Measurements from ENCODE around the gene MCU.

MCU gene

DNA sequence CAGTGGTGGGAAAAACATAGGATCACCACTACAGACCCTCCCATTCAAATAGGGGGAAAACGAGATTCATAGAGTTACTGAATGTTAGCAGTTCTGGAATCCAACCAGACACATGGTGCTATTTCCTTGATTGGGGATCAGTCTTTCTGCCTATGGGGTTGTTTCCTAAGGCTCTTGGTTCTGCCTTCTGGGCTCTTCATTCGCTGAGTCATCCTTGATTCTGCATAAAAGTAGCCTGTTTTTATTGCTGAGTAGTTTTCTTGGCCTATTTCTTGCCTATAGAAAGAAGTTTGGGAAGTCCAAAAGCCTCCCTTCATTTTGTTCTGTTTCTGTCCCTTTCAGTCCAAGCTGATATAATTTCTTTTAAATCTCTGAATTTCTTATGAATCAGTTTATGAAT is 102.3 kb downstream of the MCU start:
- DNase-seq (ENCODE audit: extremely low spot score), result no peak
- TF ChIP-seq SUZ12 (IDR thresholded peaks at IDR 0.05), result no peak
- no peak for TF ChIP-seq FOXA1 (IDR thresholded peaks at IDR 0.05)
- TF ChIP-seq BHLHE40 (IDR thresholded peaks at IDR 0.05; ENCODE audit: borderline replicate concordance), result no peak
- TF ChIP-seq LEF1 (IDR thresholded peaks at IDR 0.05; ENCODE audit: borderline replicate concordance), result no peak
- no peak for TF ChIP-seq HDGF (IDR thresholded peaks at IDR 0.05; ENCODE audit: borderline replicate concordance)
- no peak for TF ChIP-seq CTBP1 (IDR thresholded peaks at IDR 0.05; ENCODE audit: borderline replicate concordance)
- TF ChIP-seq, protein P1, sequence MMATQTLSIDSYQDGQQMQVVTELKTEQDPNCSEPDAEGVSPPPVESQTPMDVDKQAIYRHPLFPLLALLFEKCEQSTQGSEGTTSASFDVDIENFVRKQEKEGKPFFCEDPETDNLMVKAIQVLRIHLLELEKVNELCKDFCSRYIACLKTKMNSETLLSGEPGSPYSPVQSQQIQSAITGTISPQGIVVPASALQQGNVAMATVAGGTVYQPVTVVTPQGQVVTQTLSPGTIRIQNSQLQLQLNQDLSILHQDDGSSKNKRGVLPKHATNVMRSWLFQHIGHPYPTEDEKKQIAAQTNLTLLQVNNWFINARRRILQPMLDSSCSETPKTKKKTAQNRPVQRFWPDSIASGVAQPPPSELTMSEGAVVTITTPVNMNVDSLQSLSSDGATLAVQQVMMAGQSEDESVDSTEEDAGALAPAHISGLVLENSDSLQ (IDR thresholded peaks at IDR 0.05), result no peak
- ChIA-PET CTCF (no interaction called here), POLR2A (no interaction called here)

DNA sequence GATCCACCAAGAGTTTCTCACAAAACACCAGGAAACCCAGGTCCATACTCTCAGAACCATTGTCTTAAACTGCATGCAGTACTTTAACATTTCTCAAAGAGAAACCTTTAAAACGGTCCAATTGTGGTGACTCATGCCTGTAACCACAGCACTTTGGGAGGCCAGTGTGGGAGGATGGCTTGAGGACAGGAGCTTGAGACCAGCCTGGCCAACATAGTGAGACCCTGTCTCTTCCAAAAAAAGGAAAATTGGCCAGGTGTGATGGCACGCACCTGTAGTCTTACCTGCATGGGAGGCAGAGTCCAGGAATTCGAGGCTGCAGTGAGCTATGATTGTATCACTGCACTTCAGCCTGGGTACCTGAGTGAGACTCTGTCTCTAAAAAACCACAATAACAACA is 104.1 kb downstream of the MCU start:
- no peak for DNase-seq (ENCODE audit: extremely low spot score)
- ChIA-PET CTCF (no interaction called here), POLR2A (no interaction called here)
- TF ChIP-seq FOXM1 (IDR thresholded peaks at IDR 0.05; ENCODE audit: borderline replicate concordance) (no peak), LEF1 (IDR thresholded peaks at IDR 0.05; ENCODE audit: borderline replicate concordance) (no peak), ARNT (IDR thresholded peaks at IDR 0.05) (no peak), CTBP1 (IDR thresholded peaks at IDR 0.05; ENCODE audit: borderline replicate concordance) (no peak), L3MBTL2 (conservative IDR thresholded peaks at IDR 0.05) (no peak), NFRKB (IDR thresholded peaks at IDR 0.05) (no peak), ELF4 (IDR thresholded peaks at IDR 0.05) (no peak), SP1 (IDR thresholded peaks at IDR 0.05) (no peak), FOXK2 (IDR thresholded peaks at IDR 0.05) (no peak), BHLHE40 (IDR thresholded peaks at IDR 0.05; ENCODE audit: borderline replicate concordance) (no peak), SUZ12 (IDR thresholded peaks at IDR 0.05) (no peak), HDGF (IDR thresholded peaks at IDR 0.05; ENCODE audit: borderline replicate concordance) (no peak), TARDBP (IDR thresholded peaks at IDR 0.05) (no peak), FOXA1 (IDR thresholded peaks at IDR 0.05) (no peak)
- TF ChIP-seq, protein P1 (IDR thresholded peaks at IDR 0.05), result no peak

DNA sequence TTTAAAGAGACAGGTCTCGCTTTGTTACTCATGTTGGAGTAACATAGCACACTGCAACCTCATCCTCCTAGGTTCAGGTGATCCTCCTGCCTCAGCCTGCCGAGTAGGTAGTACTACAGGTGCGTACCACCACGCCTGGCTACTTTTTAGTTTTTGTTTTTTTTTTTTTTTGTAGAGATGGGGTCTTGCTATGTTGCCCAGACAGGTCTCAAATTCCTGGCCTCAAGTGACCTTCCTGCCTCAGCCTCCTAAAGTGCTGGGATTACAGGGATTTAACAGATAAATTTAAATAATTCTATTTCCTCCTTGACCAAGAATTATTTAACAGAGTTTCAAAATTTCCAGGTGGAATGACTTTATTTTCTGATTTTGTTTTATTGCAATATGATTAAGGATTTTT is 104.6 kb downstream of the MCU start:
- TF ChIP-seq ZNF384 (IDR thresholded peaks at IDR 0.05) (0 out of 2 replicates have a peak, but pooled peaks have one; percentile 22), NFRKB (IDR thresholded peaks at IDR 0.05) (no peak), FOXM1 (IDR thresholded peaks at IDR 0.05; ENCODE audit: borderline replicate concordance) (no peak), SUZ12 (IDR thresholded peaks at IDR 0.05) (no peak), ARNT (IDR thresholded peaks at IDR 0.05) (no peak), FOXA1 (IDR thresholded peaks at IDR 0.05) (no peak)
- ChIA-PET POLR2A (no interaction called here), CTCF (no interaction called here)

DNA sequence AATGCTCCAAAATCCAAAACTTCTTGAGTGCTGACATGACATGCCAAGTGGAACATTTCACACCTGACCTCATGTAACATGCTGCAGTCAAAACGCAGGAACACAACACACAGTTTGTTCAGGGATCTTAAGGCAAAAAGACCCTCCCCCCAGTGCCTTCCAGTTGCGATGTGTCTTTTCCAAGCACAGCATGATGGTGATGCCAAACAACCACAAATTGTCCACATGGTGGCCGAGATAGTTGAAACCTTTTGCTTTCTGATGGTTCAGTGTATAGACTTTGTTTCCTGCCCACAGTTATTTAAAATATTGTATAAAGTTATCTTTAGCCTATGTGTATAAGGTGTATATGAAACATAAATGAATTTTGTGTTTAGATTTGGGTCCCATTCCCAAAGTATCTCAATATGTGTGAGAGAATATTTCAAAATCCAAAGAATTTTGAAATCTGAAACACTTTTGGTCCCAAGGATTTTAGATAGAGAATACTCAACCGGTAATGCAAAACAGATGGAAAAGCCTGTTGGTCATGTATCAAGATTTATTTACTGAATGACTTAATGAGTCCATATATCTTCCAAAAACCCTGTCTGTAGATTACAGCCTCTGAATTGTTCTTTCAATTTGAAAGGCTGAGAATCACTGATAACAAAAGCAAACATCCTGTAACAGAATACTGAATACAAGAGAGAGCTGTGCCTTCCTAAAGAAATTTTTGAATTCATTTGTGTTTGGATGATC is 108.2 kb downstream of the MCU start:
- ChIA-PET CTCF (no interaction called here), POLR2A (no interaction called here)
- DNase-seq (ENCODE audit: extremely low spot score), result peak; percentile 24
- TF ChIP-seq L3MBTL2 (conservative IDR thresholded peaks at IDR 0.05) (0 out of 2 replicates have a peak, but pooled peaks have one; percentile 27), SUZ12 (IDR thresholded peaks at IDR 0.05) (no peak), ZNF384 (IDR thresholded peaks at IDR 0.05) (no peak), HDGF (IDR thresholded peaks at IDR 0.05; ENCODE audit: borderline replicate concordance) (no peak), FOXM1 (IDR thresholded peaks at IDR 0.05; ENCODE audit: borderline replicate concordance) (0 out of 2 replicates have a peak, but pooled peaks have one; percentile 20), FOXA1 (IDR thresholded peaks at IDR 0.05) (0 out of 2 replicates have a peak, but pooled peaks have one; percentile 34), CTBP1 (IDR thresholded peaks at IDR 0.05; ENCODE audit: borderline replicate concordance) (peak; percentile 66; the same call in 1 of the 2 replicates)
- TF ChIP-seq, protein P1 (IDR thresholded peaks at IDR 0.05), result peak; percentile 94

More for the DNA sequence above, 104.6 kb downstream of the MCU start:
- no peak for DNase-seq (ENCODE audit: extremely low spot score)

DNA sequence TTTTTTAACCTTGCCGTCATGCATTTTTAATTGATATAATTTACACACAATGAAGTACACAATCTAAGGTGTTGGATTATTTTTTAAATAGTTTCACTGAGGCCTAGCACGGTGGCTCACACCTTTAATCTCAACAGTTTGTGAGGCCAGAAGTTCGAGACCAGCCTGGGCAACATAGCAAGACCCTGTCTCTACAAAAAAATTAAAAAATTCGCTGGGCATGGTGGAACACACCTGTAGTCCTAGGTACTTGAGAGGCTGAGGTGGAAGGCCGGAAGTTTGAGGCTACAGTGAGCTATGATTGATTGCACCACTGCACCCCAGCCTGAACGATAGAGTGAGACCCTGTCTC is 108.8 kb downstream of the MCU start:
- TF ChIP-seq HDGF (IDR thresholded peaks at IDR 0.05; ENCODE audit: borderline replicate concordance) (no peak), FOXM1 (IDR thresholded peaks at IDR 0.05; ENCODE audit: borderline replicate concordance) (no peak), SP1 (IDR thresholded peaks at IDR 0.05) (no peak), SUZ12 (IDR thresholded peaks at IDR 0.05) (no peak), CTBP1 (IDR thresholded peaks at IDR 0.05; ENCODE audit: borderline replicate concordance) (no peak), NFRKB (IDR thresholded peaks at IDR 0.05) (no peak), FOXA1 (IDR thresholded peaks at IDR 0.05) (no peak), ZNF384 (IDR thresholded peaks at IDR 0.05) (no peak), BHLHE40 (IDR thresholded peaks at IDR 0.05; ENCODE audit: borderline replicate concordance) (no peak)
- no peak for DNase-seq (ENCODE audit: extremely low spot score)
- ChIA-PET POLR2A (no interaction called here), CTCF (no interaction called here)

DNA sequence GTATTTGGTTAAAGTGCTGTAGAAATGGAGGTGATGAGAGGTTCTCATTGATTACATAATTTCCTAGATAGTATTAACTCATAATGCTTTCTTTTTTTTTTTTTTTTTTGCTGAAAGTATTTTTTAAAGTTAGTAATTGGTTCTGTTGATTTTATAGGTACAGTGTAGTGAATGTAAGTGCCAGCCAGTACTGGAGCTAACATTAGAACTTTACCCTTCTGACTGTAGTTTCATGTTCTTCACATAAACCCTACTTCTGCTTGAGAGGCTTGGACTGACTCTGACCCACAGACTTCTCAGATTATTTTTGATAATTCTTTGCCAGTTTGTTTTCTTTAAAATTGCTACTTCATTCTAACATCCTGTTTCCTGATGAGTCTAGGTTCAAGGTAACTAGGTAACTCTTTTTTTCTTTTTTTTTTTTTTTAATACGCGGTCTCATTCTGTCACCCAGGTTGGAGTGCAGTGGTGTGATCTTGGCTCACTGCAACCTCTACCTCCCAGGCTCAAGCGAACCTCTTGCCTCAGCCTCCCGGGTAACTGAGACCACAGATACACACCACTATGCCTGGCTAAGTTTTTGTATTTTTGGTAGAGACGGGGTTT is 109.4 kb downstream of the MCU start:
- TF ChIP-seq BHLHE40 (IDR thresholded peaks at IDR 0.05; ENCODE audit: borderline replicate concordance) (no peak), ZNF384 (IDR thresholded peaks at IDR 0.05) (0 out of 2 replicates have a peak, but pooled peaks have one; percentile 17), LEF1 (IDR thresholded peaks at IDR 0.05; ENCODE audit: borderline replicate concordance) (no peak), TARDBP (IDR thresholded peaks at IDR 0.05) (no peak), L3MBTL2 (conservative IDR thresholded peaks at IDR 0.05) (no peak), ELF4 (IDR thresholded peaks at IDR 0.05) (no peak), HDGF (IDR thresholded peaks at IDR 0.05; ENCODE audit: borderline replicate concordance) (no peak)
- DNase-seq (ENCODE audit: extremely low spot score), result no peak
- ChIA-PET CTCF (no interaction called here), POLR2A (no interaction called here)

Data from HEK293T (cell line).